ENCODE measurements around the gene MGAT5B.

The MGAT5B gene

GRCh38 chr17:76864024-76864423 is 4.2 kb upstream of the MGAT5B start:
- TF ChIP-seq EZH2phosphoT487 (IDR thresholded peaks at IDR 0.05; ENCODE audit: borderline replicate concordance, low read length), result no peak
- no peak for TF ChIP-seq CTCF (IDR thresholded peaks at IDR 0.05; ENCODE audit: low read depth, low read length, poor library complexity, severe bottlenecking)
- Histone ChIP-seq H3K9me2 (replicated peaks; ENCODE audit: control insufficient read depth, low read length) (no peaks in the 10 kb centered on the region), H3K27me3 (ENCODE audit: control insufficient read depth, low read length) (peaks cover 2% of the 10 kb centered on the region), H3F3A (ENCODE audit: control insufficient read depth, insufficient read depth) (no peaks in the 10 kb centered on the region), H3K27ac (ENCODE audit: low read depth, low read length) (no peak overlapping the region), H4K20me1 (ENCODE audit: control insufficient read depth, insufficient read depth, low read depth, low read length) (no peaks in the 10 kb centered on the region), H3K4me3 (ENCODE audit: low read length) (no peak overlapping the region), H3K36me3 (ENCODE audit: control insufficient read depth, low read length) (no peaks in the 10 kb centered on the region), H3K4me2 (ENCODE audit: low read length) (no peak overlapping the region), H3K9me3 (ENCODE audit: control insufficient read depth, insufficient read depth, low read length) (no peaks in the 10 kb centered on the region), H3K79me2 (ENCODE audit: control insufficient read depth, low read length) (no peaks in the 10 kb centered on the region), H3K4me1 (ENCODE audit: control insufficient read depth, low read length) (peaks cover 20% of the 10 kb centered on the region)

GRCh38 chr17:76865174-76865573 is 3.0 kb upstream of the MGAT5B start:
- Histone ChIP-seq H3K4me2 (ENCODE audit: low read length) (no peak overlapping the region), H4K20me1 (ENCODE audit: control insufficient read depth, insufficient read depth, low read depth, low read length) (no peaks in the 10 kb centered on the region), H3K9me3 (ENCODE audit: control insufficient read depth, insufficient read depth, low read length) (no peaks in the 10 kb centered on the region), H3K4me1 (ENCODE audit: control insufficient read depth, low read length) (peaks cover 18% of the 10 kb centered on the region), H3K27ac (ENCODE audit: low read depth, low read length) (no peak overlapping the region), H3K9me2 (replicated peaks; ENCODE audit: control insufficient read depth, low read length) (no peaks in the 10 kb centered on the region), H3K79me2 (ENCODE audit: control insufficient read depth, low read length) (no peaks in the 10 kb centered on the region), H3K36me3 (ENCODE audit: control insufficient read depth, low read length) (no peaks in the 10 kb centered on the region), H3K4me3 (ENCODE audit: low read length) (no peak overlapping the region), H3K27me3 (ENCODE audit: control insufficient read depth, low read length) (peaks cover 12% of the 10 kb centered on the region), H3F3A (ENCODE audit: control insufficient read depth, insufficient read depth) (no peaks in the 10 kb centered on the region)
- TF ChIP-seq CTCF (IDR thresholded peaks at IDR 0.05; ENCODE audit: low read depth, low read length, poor library complexity, severe bottlenecking) (no peak), EZH2phosphoT487 (IDR thresholded peaks at IDR 0.05; ENCODE audit: borderline replicate concordance, low read length) (no peak)

- Histone ChIP-seq H3K4me2 (ENCODE audit: low read length) (no peak overlapping the region), H3F3A (ENCODE audit: control insufficient read depth, insufficient read depth) (no peaks in the 10 kb centered on the region), H3K27me3 (ENCODE audit: control insufficient read depth, low read length) (peaks cover 20% of the 10 kb centered on the region), H3K36me3 (ENCODE audit: control insufficient read depth, low read length) (no peaks in the 10 kb centered on the region), H3K79me2 (ENCODE audit: control insufficient read depth, low read length) (no peaks in the 10 kb centered on the region), H3K4me3 (ENCODE audit: low read length) (no peak overlapping the region), H3K27ac (ENCODE audit: low read depth, low read length) (no peak overlapping the region), H4K20me1 (ENCODE audit: control insufficient read depth, insufficient read depth, low read depth, low read length) (no peaks in the 10 kb centered on the region), H3K9me2 (replicated peaks; ENCODE audit: control insufficient read depth, low read length) (no peaks in the 10 kb centered on the region), H3K9me3 (ENCODE audit: control insufficient read depth, insufficient read depth, low read length) (no peaks in the 10 kb centered on the region), H3K4me1 (ENCODE audit: control insufficient read depth, low read length) (peaks cover 14% of the 10 kb centered on the region)
- TF ChIP-seq EZH2phosphoT487 (IDR thresholded peaks at IDR 0.05; ENCODE audit: borderline replicate concordance, low read length), result no peak
- no peak for TF ChIP-seq CTCF (IDR thresholded peaks at IDR 0.05; ENCODE audit: low read depth, low read length, poor library complexity, severe bottlenecking)
Measured at GRCh38 chr17:76866203-76866602, 2.0 kb upstream of the MGAT5B start.

Data from DOHH2 (cell line).